Measurements from ENCODE around the gene CCDC33. TPM values are rescaled to one million over a fixed set of nuclear protein-coding genes. Genes with fewer than 3 reads are reported as not detected.

The CCDC33 gene
- total and polyA plus RNA-seq, 2 experiments from 2014 or later = 2.6 to 2.8 TPM

DNA sequence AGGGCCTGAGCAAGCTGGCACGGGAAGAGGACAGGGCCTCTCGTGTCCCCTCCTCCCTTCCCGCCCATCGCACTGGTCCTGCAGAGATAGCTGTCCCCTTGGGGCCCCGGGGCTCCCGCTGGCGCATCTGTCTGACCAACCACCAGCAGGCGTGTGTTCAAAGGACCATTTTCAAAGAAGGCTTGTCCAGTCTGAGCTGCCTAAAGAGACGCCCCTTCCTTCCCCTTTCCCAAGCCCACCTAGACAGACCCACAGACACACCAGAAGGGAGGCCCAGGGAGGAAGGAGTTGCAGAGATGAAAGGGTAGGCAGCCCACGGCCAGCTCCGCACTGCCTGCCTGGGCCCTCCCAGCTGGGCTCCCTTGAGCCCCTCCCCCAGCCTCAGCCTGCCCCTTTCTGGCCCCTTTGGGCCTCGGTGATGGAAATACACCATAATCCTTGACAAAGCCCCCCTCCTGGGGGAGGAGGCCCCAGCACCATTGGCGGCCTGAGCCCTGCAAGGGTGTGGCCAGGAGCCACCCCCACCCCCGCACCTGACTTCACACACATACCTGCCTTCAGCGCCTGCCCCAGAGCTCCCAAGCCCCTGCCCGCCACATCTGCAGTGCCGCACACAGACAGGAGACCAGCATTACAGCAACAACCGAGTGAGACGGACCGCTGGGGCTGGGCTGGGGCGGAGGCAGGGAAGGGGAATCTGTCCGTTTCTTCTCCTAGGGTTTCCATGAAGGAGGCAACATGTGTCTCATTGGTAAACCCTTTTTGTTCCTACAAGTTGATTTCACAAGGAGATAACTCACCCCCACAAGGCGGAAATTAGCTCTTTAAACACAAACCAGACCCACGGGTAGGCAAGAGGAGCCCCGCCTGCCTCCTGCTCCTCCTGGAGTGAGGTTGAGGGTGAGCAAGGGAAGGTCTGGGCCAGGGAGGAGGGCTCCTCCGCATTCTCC lies 33.4 kb upstream of the CCDC33 start, which contains the start of gene STRA6:
STRA6 (minus strand) TSS at position 336 of the 950 bp plus-strand sequence. CDS start 520 bp downstream, outside the sequence.
- peaks cover 27% of the 10 kb centered on the region for H3K27me3 Mint-ChIP-seq (ENCODE audit: insufficient read depth, low read depth, poor library complexity)

GRCh38 chr15:74203914-74204431 lies 32.2 kb upstream of the CCDC33 start:
- Histone ChIP-seq H3K27ac (ENCODE audit: low read depth) (no peak overlapping the region), H3K4me3 (peak overlapping the region; percentile 55), H3K27me3 (ENCODE audit: insufficient read depth) (peaks cover 32% of the 10 kb centered on the region), H3K4me1 (ENCODE audit: insufficient read depth) (peaks cover 51% of the 10 kb centered on the region), H3K36me3 (ENCODE audit: insufficient read depth) (no peaks in the 10 kb centered on the region), H3K4me2 (peak overlapping the region; percentile 94), H3K9me2 (ENCODE audit: insufficient read depth) (no peaks in the 10 kb centered on the region), H2AFZ (no peak overlapping the region), H3F3A (replicated peaks; ENCODE audit: low read depth) (peaks cover 7% of the 10 kb centered on the region; the same call in 1 of the 2 replicates), H3K79me2 (replicated peaks; ENCODE audit: insufficient read depth) (no peaks in the 10 kb centered on the region), H4K20me1 (replicated peaks; ENCODE audit: insufficient read depth) (no peaks in the 10 kb centered on the region)
- H3K36me3 Mint-ChIP-seq (ENCODE audit: low read depth) = peaks cover 13% of the 10 kb centered on the region; the same call in 2 of the 3 replicates
- peaks cover 31% of the 10 kb centered on the region for H3K27me3 Mint-ChIP-seq (ENCODE audit: insufficient read depth, low read depth, poor library complexity)
- H3K4me3 Mint-ChIP-seq = peak overlapping the region; percentile 82
- H3K9me3 Mint-ChIP-seq = no peaks in the 10 kb centered on the region; the same call in 1 of the 3 replicates
- 0 out of 2 replicates have a peak overlapping the region, but pooled peaks have one; percentile 49 for H3K27ac Mint-ChIP-seq
- peak; percentile 67 for DNase-seq (ENCODE audit: low spot score)
- H3K4me1 Mint-ChIP-seq = peaks cover 82% of the 10 kb centered on the region
- ATAC-seq = peak; percentile 44
- no peak for TF ChIP-seq EZH2 (IDR thresholded peaks at IDR 0.05; ENCODE audit: low read depth, unreplicated experiment)
- no peak for TF ChIP-seq ZNF462 (CRISPR knock-in tag; IDR thresholded peaks at IDR 0.05)
- no peak for TF ChIP-seq JUNB (IDR thresholded peaks at IDR 0.05; ENCODE audit: unreplicated experiment)
- no peak for TF ChIP-seq ZNF331 (CRISPR knock-in tag; IDR thresholded peaks at IDR 0.05; ENCODE audit: low read depth)

More for the DNA sequence above, 33.4 kb upstream of the CCDC33 start, which contains the start of gene STRA6:
- Mint-ChIP-seq H3K36me3 (ENCODE audit: low read depth) (peaks cover 7% of the 10 kb centered on the region; the same call in 2 of the 3 replicates), H3K9me3 (no peaks in the 10 kb centered on the region; the same call in 2 of the 3 replicates), H3K4me1 (peaks cover 70% of the 10 kb centered on the region), H3K27ac (peak within 1 kb of the TSS; percentile 86), H3K4me3 (peak within 1 kb of the TSS; percentile 82)
- Histone ChIP-seq H3K4me2 (peak within 1 kb of the TSS; percentile 94), H4K20me1 (replicated peaks; ENCODE audit: insufficient read depth) (no peaks in the 10 kb centered on the region), H3K4me1 (ENCODE audit: insufficient read depth) (peaks cover 43% of the 10 kb centered on the region), H3K27ac (ENCODE audit: low read depth) (peak within 1 kb of the TSS; percentile 81; the same call in 1 of the 2 replicates), H3K4me3 (peak within 1 kb of the TSS; percentile 55), H3K36me3 (ENCODE audit: insufficient read depth) (no peaks in the 10 kb centered on the region), H2AFZ (peak within 1 kb of the TSS; percentile 78), H3K9me2 (ENCODE audit: insufficient read depth) (no peaks in the 10 kb centered on the region), H3K27me3 (ENCODE audit: insufficient read depth) (peaks cover 32% of the 10 kb centered on the region), H3K79me2 (replicated peaks; ENCODE audit: insufficient read depth) (no peaks in the 10 kb centered on the region), H3F3A (replicated peaks; ENCODE audit: low read depth) (peaks cover 7% of the 10 kb centered on the region; the same call in 1 of the 2 replicates)
- DNase-seq (ENCODE audit: low spot score) (peak; percentile 95), ATAC-seq (peak; percentile 88)
- TF ChIP-seq CREB1 (CRISPR knock-in tag; IDR thresholded peaks at IDR 0.05; ENCODE audit: low read depth) (peak; percentile 37), NANOG (IDR thresholded peaks at IDR 0.05; ENCODE audit: borderline replicate concordance) (no peak), POLR2AphosphoS5 (IDR thresholded peaks at IDR 0.05; ENCODE audit: low read depth) (peak; percentile 80)
- TF ChIP-seq, protein P1, sequence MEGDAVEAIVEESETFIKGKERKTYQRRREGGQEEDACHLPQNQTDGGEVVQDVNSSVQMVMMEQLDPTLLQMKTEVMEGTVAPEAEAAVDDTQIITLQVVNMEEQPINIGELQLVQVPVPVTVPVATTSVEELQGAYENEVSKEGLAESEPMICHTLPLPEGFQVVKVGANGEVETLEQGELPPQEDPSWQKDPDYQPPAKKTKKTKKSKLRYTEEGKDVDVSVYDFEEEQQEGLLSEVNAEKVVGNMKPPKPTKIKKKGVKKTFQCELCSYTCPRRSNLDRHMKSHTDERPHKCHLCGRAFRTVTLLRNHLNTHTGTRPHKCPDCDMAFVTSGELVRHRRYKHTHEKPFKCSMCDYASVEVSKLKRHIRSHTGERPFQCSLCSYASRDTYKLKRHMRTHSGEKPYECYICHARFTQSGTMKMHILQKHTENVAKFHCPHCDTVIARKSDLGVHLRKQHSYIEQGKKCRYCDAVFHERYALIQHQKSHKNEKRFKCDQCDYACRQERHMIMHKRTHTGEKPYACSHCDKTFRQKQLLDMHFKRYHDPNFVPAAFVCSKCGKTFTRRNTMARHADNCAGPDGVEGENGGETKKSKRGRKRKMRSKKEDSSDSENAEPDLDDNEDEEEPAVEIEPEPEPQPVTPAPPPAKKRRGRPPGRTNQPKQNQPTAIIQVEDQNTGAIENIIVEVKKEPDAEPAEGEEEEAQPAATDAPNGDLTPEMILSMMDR (conservative IDR thresholded peaks at IDR 0.05; ENCODE audit: low read depth in 2 of 2) = peak; percentile 27 to 64; a peak in 3 of 4 replicates

Measured in GM23338 (cell line).